Body of pancreas (tissue), 4 donors: ENCODE results near the gene FBXO10.

ENCODE experiments used
- CTCF ChIP-seq, 7 experiments: fragments of 450-650 bp in 4 of 7; fragments of 200-600 bp in 3 of 7; sonication (generic) in 3 of 7; IDR thresholded peaks; one replicate each; pipeline ENCODE4 v1.5.1; 2016 to 2019; ENCODE audit warnings: antibody characterized with exemption in 7 of 7
- POLR2A ChIP-seq, 3 donors: fragments of 450-650 bp; IDR thresholded peaks; one replicate each; pipeline ENCODE4 v1.6.1; 2016; ENCODE audit warnings: antibody characterized with exemption in 3 of 3, mild to moderate bottlenecking in 2 of 3

- TF ChIP-seq CTCF (IDR thresholded peaks at IDR 0.05) = no peak
- no peak for TF ChIP-seq POLR2A (IDR thresholded peaks at IDR 0.05)
These were observed 32.7 kb downstream of the FBXO10 start for GRCh38 chr9:37543468-37543867.
